Loucy (cell line): ENCODE data around the gene MOG.

Experiments
- H2AFZ ChIP-seq: fragments of 200-600 bp; sonication (generic); 2 replicates; pipeline ENCODE4 v1.6.0; 2016; ENCODE audit warnings: antibody characterized with exemption, mild to moderate bottlenecking, low read length, moderate library complexity
- H3F3A ChIP-seq: fragments of 200-600 bp; 2 replicates; pipeline ENCODE4 v1.6.0; 2016; ENCODE audit warnings: antibody characterized with exemption, low read depth, mild to moderate bottlenecking
- H3K27me3 ChIP-seq: fragments of 200-600 bp; sonication (generic); 2 replicates; pipeline ENCODE4 v1.6.1; 2014; ENCODE audit warnings: low read length, mild to moderate bottlenecking; ENCODE audit not compliant: insufficient read depth, poor library complexity, severe bottlenecking
- H3K36me3 ChIP-seq: fragments of 200-600 bp; sonication (generic); 2 replicates; pipeline ENCODE4 v1.6.1; 2016; ENCODE audit warnings: low read length; ENCODE audit not compliant: insufficient read depth
- H3K4me1 ChIP-seq: fragments of 200-600 bp; sonication (generic); 2 replicates; pipeline ENCODE4 v1.5.1; 2014; ENCODE audit warnings: low read length, mild to moderate bottlenecking; ENCODE audit not compliant: insufficient read depth, poor library complexity, severe bottlenecking
- H3K4me2 ChIP-seq: fragments of 200-600 bp; sonication (generic); 2 replicates; pipeline ENCODE4 v1.6.0; 2014; ENCODE audit warnings: antibody characterized with exemption, low read length, low read depth, mild to moderate bottlenecking; ENCODE audit not compliant: poor library complexity, severe bottlenecking
- H3K4me3 ChIP-seq: fragments of 200-600 bp; sonication (generic); 2 replicates; pipeline ENCODE4 v1.5.1; 2014; ENCODE audit warnings: low read length, mild to moderate bottlenecking, mixed read lengths; ENCODE audit not compliant: poor library complexity, severe bottlenecking
- H3K79me2 ChIP-seq: fragments of 200-600 bp; sonication (generic); 2 replicates; pipeline ENCODE4 v1.6.1; 2014; ENCODE audit warnings: low read length; ENCODE audit not compliant: insufficient read depth
- H3K9ac ChIP-seq: fragments of 200-600 bp; sonication (generic); 2 replicates; pipeline ENCODE4 v1.6.0; 2014; ENCODE audit warnings: mild to moderate bottlenecking, low read depth, low read length, moderate library complexity; ENCODE audit not compliant: poor library complexity, severe bottlenecking
- H3K9me2 ChIP-seq: fragments of 200-600 bp; sonication (generic); replicated peaks from 2 replicates; pipeline ENCODE4 v1.6.1; 2016; ENCODE audit warnings: low read depth, low read length, mixed read lengths
- H3K9me3 ChIP-seq: fragments of 200-600 bp; sonication (generic); 2 replicates; pipeline ENCODE4 v1.6.1; 2014; ENCODE audit warnings: mild to moderate bottlenecking, antibody characterized with exemption, low read length, low read depth; ENCODE audit not compliant: insufficient read depth
- H4K20me1 ChIP-seq: fragments of 200-600 bp; sonication (generic); 2 replicates; pipeline ENCODE4 v1.6.0; 2014; ENCODE audit warnings: antibody characterized with exemption, low read length, mild to moderate bottlenecking; ENCODE audit not compliant: insufficient read depth, poor library complexity, severe bottlenecking
- EZH2phosphoT487 ChIP-seq: fragments of 200-600 bp; IDR thresholded peaks from 2 replicates; pipeline ENCODE4 v1.6.1; 2018; ENCODE audit warnings: antibody characterized with exemption, mild to moderate bottlenecking, moderate library complexity, borderline replicate concordance
- TF ChIP-seq, protein P1 (sequence below): fragments of 200-600 bp; sonication (generic); conservative IDR thresholded peaks from 2 replicates; pipeline ENCODE4 v1.5.1; 2014; ENCODE audit warnings: mild to moderate bottlenecking, antibody characterized with exemption, low read length

The MOG gene

DNA sequence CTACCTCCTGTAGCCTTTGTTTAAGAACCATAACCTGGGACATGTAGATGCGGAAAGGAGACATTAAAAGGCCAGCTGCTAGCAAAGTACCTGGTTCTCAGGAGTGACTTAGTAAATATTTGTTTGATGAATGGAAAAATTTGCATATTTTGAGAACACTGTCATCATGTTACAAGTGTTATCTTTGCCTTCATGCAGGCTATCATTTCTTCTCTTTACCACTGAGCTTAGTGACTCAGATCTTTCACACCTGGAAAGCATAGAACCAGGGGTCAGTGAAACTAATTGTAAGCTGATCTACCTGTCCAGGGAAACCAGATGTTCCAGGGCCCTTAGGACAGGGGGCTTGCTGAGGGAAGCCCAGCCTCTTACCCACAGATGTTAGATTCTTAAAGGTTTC is 18.7 kb downstream of the MOG start:
- Histone ChIP-seq H3K4me3 (no peak overlapping the region), H3K4me1 (peaks cover 12% of the 10 kb centered on the region)

GRCh38 chr6:29676981-29677601 is 20.2 kb downstream of the MOG start:
- Histone ChIP-seq H3K4me1 (peaks cover 12% of the 10 kb centered on the region), H3K4me3 (no peak overlapping the region), H3K9me3 (no peaks in the 10 kb centered on the region), H3K36me3 (no peaks in the 10 kb centered on the region), H2AFZ (peak overlapping the region; percentile 40; the same call in 1 of the 2 replicates), H3K27me3 (no peaks in the 10 kb centered on the region), H3K9ac (no peak overlapping the region), H3F3A (no peaks in the 10 kb centered on the region), H3K79me2 (no peaks in the 10 kb centered on the region), H4K20me1 (no peaks in the 10 kb centered on the region), H3K4me2 (peak overlapping the region; percentile 37), H3K9me2 (no peaks in the 10 kb centered on the region)
- TF ChIP-seq EZH2phosphoT487, result no peak
- TF ChIP-seq, protein P1, sequence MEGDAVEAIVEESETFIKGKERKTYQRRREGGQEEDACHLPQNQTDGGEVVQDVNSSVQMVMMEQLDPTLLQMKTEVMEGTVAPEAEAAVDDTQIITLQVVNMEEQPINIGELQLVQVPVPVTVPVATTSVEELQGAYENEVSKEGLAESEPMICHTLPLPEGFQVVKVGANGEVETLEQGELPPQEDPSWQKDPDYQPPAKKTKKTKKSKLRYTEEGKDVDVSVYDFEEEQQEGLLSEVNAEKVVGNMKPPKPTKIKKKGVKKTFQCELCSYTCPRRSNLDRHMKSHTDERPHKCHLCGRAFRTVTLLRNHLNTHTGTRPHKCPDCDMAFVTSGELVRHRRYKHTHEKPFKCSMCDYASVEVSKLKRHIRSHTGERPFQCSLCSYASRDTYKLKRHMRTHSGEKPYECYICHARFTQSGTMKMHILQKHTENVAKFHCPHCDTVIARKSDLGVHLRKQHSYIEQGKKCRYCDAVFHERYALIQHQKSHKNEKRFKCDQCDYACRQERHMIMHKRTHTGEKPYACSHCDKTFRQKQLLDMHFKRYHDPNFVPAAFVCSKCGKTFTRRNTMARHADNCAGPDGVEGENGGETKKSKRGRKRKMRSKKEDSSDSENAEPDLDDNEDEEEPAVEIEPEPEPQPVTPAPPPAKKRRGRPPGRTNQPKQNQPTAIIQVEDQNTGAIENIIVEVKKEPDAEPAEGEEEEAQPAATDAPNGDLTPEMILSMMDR, result no peak

More for the DNA sequence above, 18.7 kb downstream of the MOG start:
- Histone ChIP-seq H2AFZ (no peak overlapping the region), H3K9me3 (no peaks in the 10 kb centered on the region), H3K36me3 (no peaks in the 10 kb centered on the region), H3K9ac (no peak overlapping the region), H3K4me2 (no peak overlapping the region), H3K27me3 (peaks cover 5% of the 10 kb centered on the region), H4K20me1 (no peaks in the 10 kb centered on the region), H3F3A (no peaks in the 10 kb centered on the region), H3K9me2 (no peaks in the 10 kb centered on the region), H3K79me2 (no peaks in the 10 kb centered on the region)
- TF ChIP-seq EZH2phosphoT487, result no peak
- TF ChIP-seq, protein P1, result no peak

- no peak overlapping the region for H3K9ac ChIP-seq
Measured at GRCh38 chr6:29678114-29678513, 21.2 kb downstream of the MOG start.

More at GRCh38 chr6:29678114-29678513, 21.2 kb downstream of the MOG start:
- TF ChIP-seq EZH2phosphoT487, result no peak
- TF ChIP-seq, protein P1, result no peak
- Histone ChIP-seq H3K4me3 (no peak overlapping the region), H3F3A (no peaks in the 10 kb centered on the region), H3K4me1 (peaks cover 12% of the 10 kb centered on the region), H3K79me2 (no peaks in the 10 kb centered on the region), H3K9me3 (no peaks in the 10 kb centered on the region), H2AFZ (no peak overlapping the region), H4K20me1 (no peaks in the 10 kb centered on the region), H3K36me3 (no peaks in the 10 kb centered on the region), H3K9me2 (no peaks in the 10 kb centered on the region), H3K27me3 (no peaks in the 10 kb centered on the region), H3K4me2 (no peak overlapping the region)
